HG02884 (cell line): ENCODE data around the gene KRTAP4-7.
"Not testable (repeated sequence)": the region's sequence is repeated elsewhere in the genome, so short reads cannot be mapped to it uniquely, and the experiment has no call there.

Experiments
- ATAC-seq: cut with Tn5 transposase; IDR thresholded peaks from one replicate; pipeline ENCODE4 v1.9.1; 2021; ENCODE audit warnings: mild to moderate bottlenecking, moderate library complexity; ENCODE audit not compliant: unreplicated experiment

Gene KRTAP4-7

DNA sequence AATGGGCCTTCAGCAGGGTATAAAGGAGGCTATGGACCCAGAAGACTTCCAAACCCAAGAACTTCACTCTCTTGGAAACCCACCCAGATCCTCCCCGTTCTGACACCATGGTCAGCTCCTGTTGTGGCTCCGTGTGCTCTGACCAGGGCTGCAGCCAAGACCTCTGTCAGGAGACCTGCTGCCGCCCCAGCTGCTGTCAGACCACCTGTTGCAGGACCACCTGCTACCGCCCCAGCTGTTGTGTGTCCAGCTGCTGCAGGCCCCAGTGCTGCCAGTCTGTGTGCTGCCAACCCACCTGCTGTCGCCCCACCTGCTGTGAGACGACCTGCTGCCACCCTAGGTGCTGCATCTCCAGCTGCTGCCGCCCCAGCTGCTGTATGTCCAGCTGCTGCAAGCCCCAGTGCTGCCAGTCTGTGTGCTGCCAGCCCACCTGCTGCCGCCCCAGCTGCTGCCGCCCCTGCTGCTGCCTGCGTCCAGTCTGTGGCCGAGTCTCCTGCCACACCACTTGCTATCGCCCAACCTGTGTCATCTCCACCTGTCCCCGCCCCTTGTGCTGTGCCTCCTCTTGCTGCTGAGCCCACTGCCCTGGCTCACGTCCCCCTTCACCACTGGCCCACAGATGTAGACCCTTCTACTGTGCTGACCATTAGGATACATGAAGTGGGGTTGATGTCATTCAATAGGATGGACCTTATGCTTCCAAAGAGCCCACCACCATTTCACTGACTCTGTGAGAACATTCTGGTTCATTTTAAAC lies at the start of gene KRTAP4-7:
Gene KRTAP4-7, plus strand, starts transcription at position 51 of the 757 bp plus-strand sequence. Its CDS starts 57 bp downstream, at position 108.
- not testable (repeated sequence) for ATAC-seq

DNA sequence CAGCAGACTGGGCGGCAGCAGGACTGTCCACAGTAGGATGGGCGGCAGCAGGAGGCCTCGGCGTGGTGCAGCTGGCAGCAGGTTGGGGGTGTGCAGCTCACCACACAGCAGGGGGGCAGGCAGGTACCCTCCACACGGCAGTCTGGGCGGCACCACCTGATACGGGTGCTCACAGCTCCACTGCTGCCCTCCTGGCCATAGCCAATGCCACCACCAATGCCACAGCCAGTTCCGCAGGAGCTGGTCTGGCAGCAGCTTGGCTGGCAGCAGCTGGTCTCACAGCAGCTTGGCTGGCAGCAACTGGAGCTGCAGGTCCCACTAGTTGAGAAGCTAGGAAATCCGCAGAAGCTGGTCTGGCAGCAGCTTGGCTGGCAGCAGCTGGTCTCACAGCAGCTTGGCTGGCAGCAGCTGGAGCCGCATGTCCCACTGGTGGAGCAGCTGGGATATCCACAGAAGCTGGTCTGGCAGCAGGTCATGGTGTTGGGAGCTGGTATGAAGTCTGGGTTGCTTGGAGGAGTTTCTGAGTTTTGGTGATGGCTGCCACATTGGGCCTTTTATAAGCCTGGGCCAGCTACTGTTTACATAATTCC lies 49.5 kb upstream of the KRTAP4-7 start, which contains the start of gene KRTAP1-3:
Gene KRTAP1-3, minus strand, starts transcription at position 529 of the 590 bp plus-strand sequence. Its CDS starts 53 bp downstream, at position 476.
- ATAC-seq: not testable (repeated sequence)

DNA sequence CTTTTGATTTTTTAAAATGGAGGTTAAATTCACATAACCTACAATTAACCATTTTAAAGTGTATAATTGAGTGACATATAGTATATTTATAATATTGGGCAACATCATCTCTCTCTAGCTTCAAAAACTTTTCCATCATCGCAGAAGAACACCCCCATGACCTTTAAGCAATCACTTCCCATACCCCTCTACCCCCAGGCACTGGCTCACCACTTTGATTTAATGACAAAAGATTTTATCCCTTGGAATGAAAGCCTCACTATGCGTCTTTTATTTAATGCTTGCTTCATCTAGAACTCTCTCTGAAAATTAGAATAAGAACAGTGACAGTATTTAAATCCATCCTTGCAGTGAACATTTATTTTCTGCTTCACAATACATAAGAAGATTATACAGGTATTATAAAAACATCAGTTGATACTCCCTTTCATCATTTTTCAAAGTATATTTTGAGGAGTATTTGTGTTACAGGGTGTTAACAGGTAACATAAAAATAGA lies 46.0 kb upstream of the KRTAP4-7 start:
- no peak for ATAC-seq

DNA sequence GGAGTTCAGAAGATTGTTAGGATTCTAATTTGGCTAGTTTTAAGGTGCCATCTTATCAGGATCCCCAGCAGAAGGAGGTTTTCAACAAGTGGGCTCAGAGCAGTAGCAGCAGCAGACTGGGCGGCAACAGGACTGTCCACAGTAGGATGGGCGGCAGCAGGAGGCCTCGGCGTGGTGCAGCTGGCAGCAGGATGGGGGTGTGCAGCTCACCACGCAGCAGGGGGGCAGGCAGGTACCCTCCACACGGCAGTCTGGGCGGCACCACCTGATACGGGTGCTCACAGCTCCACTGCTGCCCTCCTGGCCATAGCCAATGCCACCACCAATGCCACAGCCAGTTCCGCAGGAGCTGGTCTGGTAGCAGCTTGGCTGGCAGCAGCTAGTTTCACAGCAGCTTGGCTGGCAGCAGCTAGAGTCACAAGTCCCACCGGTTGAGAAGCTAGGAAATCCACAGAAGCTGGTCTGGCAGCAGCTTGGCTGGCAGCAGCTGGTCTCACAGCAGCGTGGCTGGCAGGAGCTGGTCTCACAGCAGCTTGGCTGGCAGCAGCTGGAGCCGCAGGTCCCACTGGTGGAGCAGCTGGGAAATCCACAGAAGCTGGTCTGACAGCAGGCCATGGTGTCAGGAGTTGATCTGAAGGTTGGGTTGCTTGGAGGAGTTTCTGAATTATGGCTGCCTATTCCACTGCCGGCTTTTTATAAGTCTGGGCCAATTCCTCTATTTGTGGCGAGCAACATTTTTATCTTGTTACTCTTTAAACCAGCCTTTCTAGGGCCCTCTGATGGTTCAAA lies 43.0 kb upstream of the KRTAP4-7 start, which contains the start of gene KRTAP1-1:
Gene KRTAP1-1, minus strand, starts transcription at position 668 of the 789 bp plus-strand sequence. Its CDS starts 53 bp downstream, at position 615.
- ATAC-seq: not testable (repeated sequence)

DNA sequence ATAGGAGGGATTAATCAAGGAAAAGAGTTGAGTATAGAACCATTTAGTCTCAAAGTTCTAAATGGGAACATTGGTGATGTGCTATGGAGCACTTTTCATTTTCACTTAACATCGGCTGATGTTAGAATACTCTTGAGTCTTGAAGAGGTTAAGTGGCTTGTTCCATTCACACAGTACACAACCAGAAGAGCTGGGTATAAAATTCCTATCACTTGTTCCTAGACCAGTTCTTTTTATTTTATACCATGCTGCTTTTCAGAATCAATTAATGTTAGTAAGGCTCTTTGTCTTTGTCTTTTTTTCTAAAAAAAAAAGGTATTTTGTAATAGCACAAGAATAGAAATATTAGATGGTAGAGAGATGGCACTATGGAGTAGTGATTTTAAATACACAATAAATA lies 41.0 kb upstream of the KRTAP4-7 start:
- no peak for ATAC-seq

DNA sequence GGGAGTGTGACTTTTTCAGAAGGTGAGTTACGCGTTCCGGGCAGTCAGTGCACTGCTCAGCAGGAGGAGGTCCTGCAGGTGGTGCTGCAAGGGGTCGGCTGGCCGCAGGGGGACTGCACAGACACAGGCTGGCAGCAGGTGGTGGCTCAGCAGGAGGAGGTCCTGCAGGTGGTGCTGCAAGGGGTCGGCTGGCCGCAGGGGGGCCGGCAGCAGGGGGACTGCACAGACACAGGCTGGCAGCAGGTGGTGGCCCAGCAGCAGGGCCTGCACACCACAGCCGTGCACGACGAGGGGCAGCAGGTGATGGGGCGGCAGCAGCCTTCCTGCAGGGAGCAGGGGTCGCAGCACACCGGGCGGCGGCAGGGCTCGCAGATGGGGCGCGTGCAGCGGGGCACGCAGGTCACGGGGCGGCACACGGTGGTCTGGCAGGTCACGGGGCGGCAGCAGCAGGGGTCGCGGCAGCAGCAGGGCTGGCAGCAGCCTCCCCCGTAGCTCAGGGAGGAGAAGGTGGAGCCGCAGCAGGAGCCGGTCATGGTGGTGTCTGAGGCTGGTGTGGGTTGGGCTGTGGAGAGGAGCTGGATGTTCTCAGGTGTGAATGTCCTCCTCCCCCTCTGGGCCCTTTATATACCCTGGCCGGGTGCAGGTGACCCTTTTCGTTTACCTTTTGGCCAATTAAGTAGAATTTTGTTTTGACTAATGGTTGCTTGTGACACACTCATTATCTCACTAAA lies 37.0 kb upstream of the KRTAP4-7 start, which contains the start of gene KRTAP2-1:
Gene KRTAP2-1, minus strand, starts transcription at position 582 of the 731 bp plus-strand sequence. Its CDS starts 49 bp downstream, at position 533.
- not testable (repeated sequence) for ATAC-seq

DNA sequence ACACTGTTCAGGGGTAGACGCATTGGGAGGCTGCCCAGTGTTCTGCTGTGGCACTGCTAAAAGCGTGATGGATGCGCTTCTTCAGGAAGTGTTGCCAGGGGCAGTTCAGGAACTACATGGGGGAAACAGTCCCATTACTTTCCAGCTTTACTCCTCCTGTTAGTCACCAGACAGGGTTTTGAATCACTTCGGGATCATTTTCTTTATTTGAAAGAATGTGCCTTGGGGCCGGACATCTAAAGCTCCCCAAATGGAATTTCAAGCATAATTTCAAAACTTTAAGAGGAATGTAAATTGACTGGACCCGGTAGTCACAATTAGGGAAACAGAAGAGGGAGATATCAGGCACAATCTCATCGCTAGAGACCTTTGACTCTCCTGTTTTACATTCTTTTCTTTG lies 35.5 kb upstream of the KRTAP4-7 start:
- no peak for ATAC-seq

DNA sequence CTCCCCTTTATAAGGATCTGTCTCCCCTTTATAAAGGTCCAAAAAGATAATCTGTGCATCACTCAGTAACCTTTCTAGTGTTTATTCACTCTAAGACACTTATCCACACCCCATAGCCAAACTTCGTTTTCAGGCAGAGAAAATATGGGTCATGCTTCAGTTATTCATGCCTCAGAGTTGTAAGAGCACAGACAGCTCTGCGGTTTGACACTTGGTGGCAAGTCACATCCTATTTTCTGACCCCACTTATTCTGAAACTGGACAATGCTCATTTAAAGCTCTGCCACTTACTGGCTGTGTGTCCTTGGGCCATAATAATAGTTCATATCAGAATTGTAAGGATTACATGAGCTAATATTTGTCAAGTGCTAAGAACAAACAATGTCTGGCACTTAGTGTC lies 34.8 kb upstream of the KRTAP4-7 start:
- no peak for ATAC-seq

DNA sequence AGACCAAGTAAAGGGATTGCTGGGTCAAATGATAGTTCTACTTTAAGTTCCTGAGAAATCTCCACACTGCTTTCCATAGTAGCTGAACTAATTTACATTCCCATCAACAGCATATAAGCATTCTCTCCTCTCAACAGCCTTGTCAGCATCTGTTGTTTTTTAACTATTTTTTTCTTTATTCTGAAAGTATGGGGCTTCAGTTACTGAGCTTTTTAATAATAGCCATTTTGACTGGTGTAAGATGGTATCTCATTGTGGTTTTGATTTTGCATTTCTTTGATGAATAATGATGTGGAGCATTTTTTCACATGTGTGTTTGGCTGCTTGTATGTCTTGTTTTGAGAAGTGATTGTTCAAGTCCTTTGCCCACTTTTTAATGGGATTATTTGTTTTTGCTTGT lies 31.4 kb upstream of the KRTAP4-7 start:
- ATAC-seq: no peak

DNA sequence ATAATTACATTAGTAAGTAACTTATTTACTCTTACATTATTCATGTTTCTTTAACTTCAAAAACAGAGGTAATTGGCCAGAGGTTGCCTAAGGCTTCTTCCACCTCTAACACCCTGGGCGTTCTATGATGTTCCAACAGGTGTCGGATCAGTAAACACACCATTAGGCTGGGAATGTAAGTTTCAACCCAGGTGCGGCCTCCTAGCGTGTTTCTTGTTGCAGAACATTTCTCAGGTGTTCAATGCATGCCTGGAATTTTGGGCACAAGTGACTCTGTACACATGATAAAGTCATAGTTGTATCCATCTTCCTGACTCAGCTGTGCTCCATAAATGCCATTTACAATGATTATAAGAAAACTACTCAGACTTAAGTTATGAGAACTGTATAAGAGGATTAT lies 29.9 kb upstream of the KRTAP4-7 start:
- ATAC-seq: no peak

DNA sequence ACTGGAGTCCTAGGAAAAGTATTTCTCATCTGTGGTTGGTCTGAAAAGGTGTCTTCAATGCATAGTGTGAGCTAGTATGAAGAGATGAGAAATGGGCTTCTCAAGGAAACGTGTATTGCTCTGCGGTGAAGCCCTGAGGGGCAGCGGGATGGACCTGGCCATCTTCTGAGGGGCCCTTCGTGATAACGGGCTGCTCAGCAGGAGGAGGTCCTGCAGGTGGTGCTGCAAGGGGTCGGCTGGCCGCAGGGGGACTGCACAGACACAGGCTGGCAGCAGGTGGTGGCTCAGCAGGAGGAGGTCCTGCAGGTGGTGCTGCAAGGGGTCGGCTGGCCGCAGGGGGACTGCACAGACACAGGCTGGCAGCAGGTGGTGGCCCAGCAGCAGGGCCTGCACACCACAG lies 29.4 kb upstream of the KRTAP4-7 start:
- ATAC-seq: not testable (repeated sequence)

DNA sequence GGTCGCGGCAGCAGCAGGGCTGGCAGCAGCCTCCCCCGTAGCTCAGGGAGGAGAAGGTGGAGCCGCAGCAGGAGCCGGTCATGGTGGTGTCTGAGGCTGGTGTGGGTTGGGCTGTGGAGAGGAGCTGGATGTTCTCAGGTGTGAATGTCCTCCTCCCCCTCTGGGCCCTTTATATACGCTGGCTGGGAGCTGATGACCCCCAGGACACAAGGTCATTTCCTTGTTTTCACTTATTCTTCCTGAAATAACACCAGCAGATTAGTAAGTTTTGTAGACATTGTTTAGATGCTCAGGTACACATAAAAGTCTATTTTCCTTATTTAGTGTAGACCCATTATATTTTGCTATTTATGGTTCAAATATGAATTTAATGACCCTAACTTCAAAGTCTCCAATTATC lies 28.8 kb upstream of the KRTAP4-7 start, which contains the start of gene KRTAP2-2:
Gene KRTAP2-2, minus strand, starts transcription at position 101 of the 400 bp plus-strand sequence. Its CDS starts 19 bp downstream, at position 82.
- not testable (repeated sequence) for ATAC-seq

DNA sequence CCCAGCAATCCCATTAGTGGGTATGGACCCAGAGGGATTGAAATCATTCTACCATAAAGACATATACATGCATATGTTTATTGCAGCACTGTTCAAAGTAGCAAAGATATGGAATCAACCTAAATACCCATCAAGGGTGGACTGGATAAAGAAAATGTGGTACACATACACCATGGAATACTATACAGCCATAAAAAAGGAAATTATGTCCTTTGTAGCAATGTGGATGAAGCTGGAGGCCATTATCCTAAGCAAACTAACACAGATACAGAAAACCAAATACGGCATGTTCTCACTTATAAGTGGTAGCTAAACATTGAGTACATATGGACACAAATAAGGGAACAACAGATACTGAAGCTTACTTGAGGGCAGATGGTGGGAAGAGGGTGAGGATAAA lies 26.4 kb upstream of the KRTAP4-7 start:
- ATAC-seq: no peak

DNA sequence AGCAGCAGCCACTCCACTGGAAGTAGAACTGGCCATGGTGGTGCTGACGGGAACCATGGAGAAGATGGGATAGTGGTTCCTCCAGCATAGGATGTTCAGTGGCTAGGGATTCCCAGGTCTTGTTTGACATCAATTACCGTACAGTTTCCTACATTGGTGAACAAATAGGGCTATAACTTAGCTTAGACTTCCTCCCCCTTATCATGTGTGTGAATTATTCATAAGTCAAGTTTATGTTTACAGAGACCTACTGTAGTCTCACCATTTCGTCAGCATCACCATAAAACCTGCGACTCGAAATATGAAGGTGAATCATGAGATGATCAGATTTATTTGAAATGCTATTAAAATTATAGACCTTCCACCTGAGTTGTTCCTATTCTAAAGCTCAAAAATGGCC lies 25.2 kb upstream of the KRTAP4-7 start:
- ATAC-seq: no peak

DNA sequence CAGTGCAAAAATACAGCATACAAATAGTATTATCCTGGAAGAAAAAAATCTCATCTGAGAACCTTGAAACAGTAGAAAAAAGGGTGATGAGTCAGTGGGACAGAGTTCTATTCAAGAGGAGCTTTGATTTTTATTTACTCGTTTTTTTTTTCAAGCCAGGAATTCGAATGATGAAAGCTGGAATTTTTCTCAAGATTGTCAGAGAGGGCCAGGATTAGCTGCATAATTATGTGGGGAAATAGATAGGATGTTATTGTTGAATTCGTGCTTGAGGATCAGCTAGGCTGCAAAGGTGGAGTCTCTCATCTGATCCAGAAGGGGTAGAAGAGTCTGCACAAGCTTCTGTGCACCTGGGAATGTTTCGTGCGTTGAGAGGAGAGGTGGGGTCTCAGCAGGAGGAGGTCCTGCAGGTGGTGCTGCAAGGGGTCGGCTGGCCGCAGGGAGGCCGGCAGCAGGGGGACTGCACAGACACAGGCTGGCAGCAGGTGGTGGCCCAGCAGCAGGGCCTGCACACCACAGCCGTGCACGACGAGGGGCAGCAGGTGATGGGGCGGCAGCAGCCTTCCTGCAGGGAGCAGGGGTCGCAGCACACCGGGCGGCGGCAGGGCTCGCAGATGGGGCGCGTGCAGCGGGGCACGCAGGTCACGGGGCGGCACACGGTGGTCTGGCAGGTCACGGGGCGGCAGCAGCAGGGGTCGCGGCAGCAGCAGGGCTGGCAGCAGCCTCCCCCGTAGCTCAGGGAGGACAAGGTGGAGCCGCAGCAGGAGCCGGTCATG lies 24.5 kb upstream of the KRTAP4-7 start:
- not testable (repeated sequence) for ATAC-seq

DNA sequence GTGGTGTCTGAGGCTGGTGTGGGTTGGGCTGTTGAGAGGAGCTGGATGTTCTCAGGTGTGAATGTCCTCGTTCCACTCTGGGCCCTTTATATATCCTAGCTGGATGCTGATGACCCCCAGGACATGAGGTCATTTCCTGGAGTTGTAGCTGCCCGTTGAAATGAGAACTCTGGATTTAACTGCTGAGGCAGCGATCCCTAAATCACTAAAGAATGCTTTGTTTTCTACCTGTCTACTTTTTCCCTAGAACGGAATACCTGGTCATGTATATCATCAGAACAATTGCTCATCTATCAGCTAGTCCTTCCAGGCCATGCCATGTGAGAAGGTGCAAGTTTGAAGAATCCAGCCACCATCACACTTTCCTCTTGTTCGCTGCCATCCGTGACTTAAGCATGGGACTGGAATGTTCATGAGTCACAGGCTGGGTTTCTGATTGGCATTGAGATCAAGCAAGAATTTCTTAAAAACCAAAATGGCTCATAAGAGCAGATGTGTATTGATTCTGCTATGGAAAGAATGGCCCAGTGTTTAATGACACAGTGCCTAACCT lies 23.8 kb upstream of the KRTAP4-7 start, which contains the start of gene KRTAP2-3:
Gene KRTAP2-3, minus strand, starts transcription at position 63 of the 553 bp plus-strand sequence. CDS start 64 bp downstream, outside the sequence.
- no peak for ATAC-seq

DNA sequence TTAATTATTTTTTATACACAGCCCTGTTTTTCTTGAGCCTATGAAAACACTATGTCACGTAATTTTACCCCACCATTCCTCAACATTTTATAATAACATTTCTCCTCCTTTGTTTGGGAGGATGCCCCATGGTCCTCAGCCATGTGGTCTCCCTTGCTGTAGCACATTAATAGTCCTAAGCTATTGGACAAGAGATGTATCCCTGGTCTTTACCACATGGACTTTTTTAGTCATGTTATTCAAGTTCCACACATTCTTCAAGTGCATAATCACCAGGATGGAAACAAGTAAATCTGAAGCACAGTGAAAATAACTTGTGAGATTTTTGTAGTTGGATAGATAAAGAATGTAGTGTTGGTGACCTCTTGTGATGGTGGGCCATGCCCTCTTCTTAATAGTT lies 22.0 kb upstream of the KRTAP4-7 start:
- ATAC-seq: no peak

DNA sequence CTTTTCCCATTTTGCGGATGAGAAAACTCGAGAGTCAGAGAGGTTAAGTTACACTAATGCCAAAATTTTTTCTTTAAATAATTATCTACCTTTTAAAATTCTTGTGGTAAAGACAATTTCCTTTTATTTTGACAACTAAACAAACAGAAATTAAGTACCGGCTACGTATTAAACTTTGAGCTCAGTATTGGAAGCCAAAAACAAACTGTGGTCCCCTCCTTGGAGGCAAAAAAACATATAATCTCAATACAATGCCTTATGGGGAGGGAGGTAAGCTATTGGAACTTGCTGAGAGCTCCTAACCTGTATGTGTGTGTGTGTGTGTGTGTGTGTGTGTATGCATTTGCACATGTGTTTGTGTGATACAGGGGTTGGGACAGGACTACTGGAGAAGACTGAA lies 20.5 kb upstream of the KRTAP4-7 start:
- ATAC-seq: no peak

DNA sequence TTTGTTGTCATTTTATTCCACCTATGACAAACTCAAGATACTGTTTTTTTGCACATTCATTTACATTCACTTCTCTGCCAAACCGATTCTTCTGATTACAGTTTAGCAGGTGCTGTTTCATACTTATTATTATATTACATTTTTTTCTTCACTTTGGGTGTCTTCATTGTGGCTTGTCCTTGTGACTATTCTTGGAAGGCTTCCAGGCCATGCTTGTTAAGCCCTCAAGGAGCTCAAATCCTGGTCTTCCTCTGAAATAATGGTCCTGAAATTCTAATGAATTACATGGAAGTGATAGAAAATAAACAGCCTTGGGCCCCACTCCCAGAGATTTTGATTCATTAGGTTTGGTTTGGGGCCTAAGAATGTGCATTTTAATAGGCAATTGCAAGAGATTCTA lies 19.6 kb upstream of the KRTAP4-7 start:
- ATAC-seq: no peak
